EH (cell line): ENCODE measurements around the gene CXorf51A.
"Not testable (repeated sequence)": the region's sequence is repeated elsewhere in the genome, so short reads cannot be mapped to it uniquely, and the experiment has no call there.

Experiments
- DNase-seq: peaks from one replicate; pipeline ENCODE4 v3.0.0-alpha.2; 2015; ENCODE audit warnings: low read depth

The CXorf51A gene

DNA sequence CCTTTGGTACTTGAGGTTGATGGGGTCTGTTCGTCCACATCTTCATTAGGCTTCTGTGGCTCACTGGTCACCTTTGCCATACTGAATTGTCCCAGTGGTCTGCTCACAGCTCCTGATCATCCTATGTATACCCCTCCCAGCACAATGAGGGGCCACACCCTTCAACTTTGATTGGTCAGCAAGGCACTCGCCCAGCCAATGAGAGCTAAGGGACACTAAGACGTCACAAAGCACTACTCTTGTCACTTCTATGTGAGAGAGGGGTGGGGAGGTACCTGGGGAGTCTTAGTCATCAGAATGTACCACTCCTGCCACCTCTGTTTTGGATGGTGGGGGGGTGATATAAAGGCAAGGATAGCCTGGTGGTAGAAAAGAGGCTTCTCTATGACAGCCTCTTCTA, at the start of gene CXorf51A:
Gene CXorf51A (minus strand): TSS at position 101 of the 400 bp plus-strand sequence. CDS start 21 bp downstream, at position 80.
- not testable (repeated sequence) for DNase-seq

GRCh38 chrX:146863566-146863965, 49.0 kb upstream of the CXorf51A start:
- DNase-seq, result no peak

DNA sequence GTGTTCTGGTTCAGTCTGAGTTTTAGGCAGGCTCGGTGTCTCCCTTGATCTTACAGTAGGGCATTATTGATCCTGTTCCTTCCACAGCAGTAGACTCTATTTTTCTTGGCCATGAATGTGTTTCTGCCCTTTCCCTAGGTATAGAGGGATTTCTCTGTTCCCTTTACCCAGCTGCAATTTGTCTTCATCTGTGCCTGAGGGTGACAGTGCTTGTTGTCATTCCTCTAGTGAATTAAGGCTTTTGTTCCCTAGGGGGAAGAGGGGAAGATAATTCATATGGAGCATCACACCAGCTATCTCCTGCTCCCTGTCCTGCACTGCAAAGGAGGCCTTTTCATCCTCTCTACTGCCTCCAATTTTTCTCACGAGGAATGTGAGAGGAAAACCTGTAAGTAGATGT, 39.7 kb upstream of the CXorf51A start:
- no peak for DNase-seq

- no peak for DNase-seq
These were observed 17.4 kb upstream of the CXorf51A start for GRCh38 chrX:146831994-146832393.

DNA sequence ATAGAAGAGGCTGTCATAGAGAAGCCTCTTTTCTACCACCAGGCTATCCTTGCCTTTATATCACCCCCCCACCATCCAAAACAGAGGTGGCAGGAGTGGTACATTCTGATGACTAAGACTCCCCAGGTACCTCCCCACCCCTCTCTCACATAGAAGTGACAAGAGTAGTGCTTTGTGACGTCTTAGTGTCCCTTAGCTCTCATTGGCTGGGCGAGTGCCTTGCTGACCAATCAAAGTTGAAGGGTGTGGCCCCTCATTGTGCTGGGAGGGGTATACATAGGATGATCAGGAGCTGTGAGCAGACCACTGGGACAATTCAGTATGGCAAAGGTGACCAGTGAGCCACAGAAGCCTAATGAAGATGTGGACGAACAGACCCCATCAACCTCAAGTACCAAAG, 5.1 kb downstream of the CXorf51A start, which contains the start of gene CXorf51B:
Gene CXorf51B (plus strand): TSS at position 301 of the 400 bp plus-strand sequence. CDS start 21 bp downstream, at position 322.
- not testable (repeated sequence) for DNase-seq
